KMS-11 (cell line): ENCODE results near the gene EXOC4.

Experiments used
- H2AFZ ChIP-seq: fragments of 200-600 bp; sonication (generic); 2 replicates; pipeline ENCODE4 v1.6.1; 2016; ENCODE audit warnings: antibody characterized with exemption, mixed run types, low read depth
- H3K27ac ChIP-seq: fragments of 200-600 bp; sonication (generic); 2 replicates; pipeline ENCODE4 v1.6.1; 2016; ENCODE audit warnings: mild to moderate bottlenecking, mixed run types
- H3K27me3 ChIP-seq: fragments of 200-600 bp; sonication (generic); 2 replicates; pipeline ENCODE4 v1.6.1; 2017; ENCODE audit warnings: mild to moderate bottlenecking, low read depth, mixed run types, moderate library complexity; ENCODE audit not compliant: insufficient read depth
- H3K36me3 ChIP-seq: fragments of 200-600 bp; sonication (generic); 2 replicates; pipeline ENCODE4 v1.6.1; 2017; ENCODE audit warnings: mild to moderate bottlenecking, mixed run types; ENCODE audit not compliant: insufficient read depth
- H3K4me1 ChIP-seq: fragments of 200-600 bp; sonication (generic); 2 replicates; pipeline ENCODE4 v1.6.1; 2016; ENCODE audit warnings: mild to moderate bottlenecking, low read depth, mixed run types; ENCODE audit not compliant: poor library complexity, severe bottlenecking
- H3K4me2 ChIP-seq: fragments of 200-600 bp; sonication (generic); 2 replicates; pipeline ENCODE4 v1.7.0; 2016; ENCODE audit warnings: mild to moderate bottlenecking, mixed run types
- H3K4me3 ChIP-seq: fragments of 200-600 bp; sonication (generic); IDR thresholded peaks from 2 replicates; pipeline ENCODE4 v1.6.1; 2017; ENCODE audit warnings: low read depth, low read length, mixed read lengths; ENCODE audit not compliant: insufficient read depth
- H3K79me2 ChIP-seq: fragments of 200-600 bp; sonication (generic); 2 replicates; pipeline ENCODE4 v1.6.1; 2016; ENCODE audit warnings: low read depth, mixed run types; ENCODE audit not compliant: insufficient read depth
- H3K9ac ChIP-seq: fragments of 200-600 bp; sonication (generic); 2 replicates; pipeline ENCODE4 v1.6.1; 2016; ENCODE audit warnings: mild to moderate bottlenecking, mixed run types
- H4K20me1 ChIP-seq: fragments of 200-600 bp; sonication (generic); 2 replicates; pipeline ENCODE4 v1.6.1; 2016; ENCODE audit warnings: mild to moderate bottlenecking, mixed run types; ENCODE audit not compliant: insufficient read depth
- CTCF ChIP-seq: fragments of 200-600 bp; sonication (generic); conservative IDR thresholded peaks from 2 replicates; pipeline ENCODE4 v1.6.1; 2017; ENCODE audit warnings: low read depth, mild to moderate bottlenecking, antibody characterized with exemption, low read length, moderate library complexity, mixed read lengths

Gene EXOC4

GRCh38 chr7:133978502-133979295 lies 725.8 kb downstream of the EXOC4 start:
- Histone ChIP-seq H4K20me1 (no peaks in the 10 kb centered on the region), H3K27me3 (no peaks in the 10 kb centered on the region), H3K4me1 (no peaks in the 10 kb centered on the region), H3K27ac (no peak overlapping the region), H3K4me3 (no peak overlapping the region), H3K36me3 (no peaks in the 10 kb centered on the region), H2AFZ (no peak overlapping the region), H3K9ac (no peak overlapping the region), H3K79me2 (no peaks in the 10 kb centered on the region), H3K4me2 (no peak overlapping the region)
- no peak for TF ChIP-seq CTCF

- Histone ChIP-seq H3K36me3 (no peaks in the 10 kb centered on the region), H3K27me3 (no peaks in the 10 kb centered on the region), H3K9ac (no peak overlapping the region), H4K20me1 (no peaks in the 10 kb centered on the region), H3K27ac (no peak overlapping the region), H3K4me1 (no peaks in the 10 kb centered on the region), H2AFZ (no peak overlapping the region), H3K4me3 (no peak overlapping the region), H3K4me2 (no peak overlapping the region), H3K79me2 (no peaks in the 10 kb centered on the region)
- no peak for TF ChIP-seq CTCF
Measured at GRCh38 chr7:133980804-133981203, 727.9 kb downstream of the EXOC4 start.

DNA sequence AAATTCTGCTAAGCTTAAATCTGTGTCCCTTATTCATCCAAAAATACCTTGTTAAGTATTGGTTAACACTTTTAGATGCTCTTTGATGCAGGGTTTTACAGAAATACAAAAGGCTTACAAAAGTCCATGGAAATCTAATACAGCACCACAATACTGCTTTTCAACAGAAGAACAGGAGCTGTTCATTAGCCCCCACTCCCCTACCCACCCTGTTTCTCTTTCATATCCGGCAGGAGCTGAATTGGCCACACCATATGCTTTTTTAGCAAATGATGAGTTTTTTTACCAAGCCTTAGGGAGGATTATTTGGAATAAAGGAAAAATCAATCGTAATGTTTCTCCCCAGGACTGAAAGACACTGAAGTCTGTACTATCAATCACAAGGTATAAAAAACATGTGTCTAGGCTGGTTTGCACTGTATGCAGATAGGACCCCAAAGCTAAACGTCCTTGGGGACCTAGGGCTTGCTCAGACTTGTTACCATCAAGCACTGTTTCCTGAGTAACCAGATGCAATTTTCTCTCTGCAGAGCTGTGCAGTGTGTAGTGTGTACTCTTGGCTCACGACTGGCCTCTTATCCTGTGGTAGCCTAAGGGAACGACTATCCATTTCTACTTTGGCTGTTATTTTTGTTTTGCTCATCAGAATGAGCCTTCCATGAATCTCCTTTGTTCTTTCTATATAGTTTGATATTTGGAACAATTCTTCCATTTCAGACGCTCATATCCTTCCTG lies 731.0 kb downstream of the EXOC4 start:
- Histone ChIP-seq H3K4me2 (no peak overlapping the region), H4K20me1 (no peaks in the 10 kb centered on the region), H3K27ac (no peak overlapping the region), H3K4me3 (no peak overlapping the region), H2AFZ (no peak overlapping the region), H3K9ac (no peak overlapping the region), H3K79me2 (no peaks in the 10 kb centered on the region), H3K36me3 (no peaks in the 10 kb centered on the region), H3K4me1 (no peaks in the 10 kb centered on the region), H3K27me3 (no peaks in the 10 kb centered on the region)
- no peak for TF ChIP-seq CTCF

- H4K20me1 ChIP-seq = no peaks in the 10 kb centered on the region
- H3K79me2 ChIP-seq = no peaks in the 10 kb centered on the region
- no peak overlapping the region for H2AFZ ChIP-seq
- no peaks in the 10 kb centered on the region for H3K27me3 ChIP-seq
- no peak overlapping the region for H3K9ac ChIP-seq
- no peaks in the 10 kb centered on the region for H3K4me1 ChIP-seq
- no peaks in the 10 kb centered on the region for H3K36me3 ChIP-seq
- TF ChIP-seq CTCF = no peak
- H3K4me2 ChIP-seq = no peak overlapping the region
- no peak overlapping the region for H3K27ac ChIP-seq
- no peak overlapping the region for H3K4me3 ChIP-seq
Measured at GRCh38 chr7:133985300-133985699, 732.4 kb downstream of the EXOC4 start.
